CD4-positive, alpha-beta memory T cell (primary cell): ENCODE data around the gene OR8G5. TPM values are rescaled to one million over a fixed set of nuclear protein-coding genes. Genes with fewer than 3 reads are reported as not detected.
"Not testable (repeated sequence)": the region's sequence is repeated elsewhere in the genome, so short reads cannot be mapped to it uniquely, and the experiment has no call there.

ENCODE experiments used
- CTCF ChIA-PET: fragments of 350-600 bp; sonication (Branson Sonifier 250); formaldehyde crosslinking; loops from one replicate; lab custom pipeline; 2021; ENCODE audit warnings: inconsistent platforms; ENCODE audit not compliant: partially characterized antibody; lab: Charles Lee
- POLR2A ChIA-PET: fragments of 350-600 bp; sonication (Branson Sonifier 250); formaldehyde crosslinking; loops from one replicate; lab custom pipeline; 2021; ENCODE audit not compliant: partially characterized antibody; lab: Charles Lee
- DNase-seq, 5 donors: peaks; one replicate each; pipeline versions ENCODE4 v3.0.0 to v3.0.0-alpha.2; 2020 to 2022; ENCODE audit warnings: mixed read lengths in 1 of 5
- H3K27ac ChIP-seq: one replicate; pipeline ENCODE4 v1.7.0; 2013; ENCODE audit warnings: low read depth, low read length
- H3K27me3 ChIP-seq: 2 replicates; pipeline ENCODE4 v1.7.0; 2013; ENCODE audit warnings: mild to moderate bottlenecking, low read length, moderate library complexity; ENCODE audit not compliant: insufficient read depth
- H3K36me3 ChIP-seq: 2 replicates; pipeline ENCODE4 v1.7.0; 2013; ENCODE audit warnings: mild to moderate bottlenecking, low read length, moderate library complexity; ENCODE audit not compliant: insufficient read depth
- H3K4me1 ChIP-seq: 2 replicates; pipeline ENCODE4 v1.7.0; 2013; ENCODE audit warnings: mild to moderate bottlenecking, low read length, moderate library complexity; ENCODE audit not compliant: insufficient read depth
- H3K4me3 ChIP-seq, 2 donors: one replicate each; pipeline ENCODE4 v1.7.0; 2013; ENCODE audit warnings: low read length in 2 of 2, mild to moderate bottlenecking in 1 of 2
- H3K9me3 ChIP-seq, 2 donors: one replicate each; pipeline ENCODE4 v1.7.0; 2013; ENCODE audit warnings: low read length in 2 of 2, control low read depth in 1 of 2; ENCODE audit not compliant: control insufficient read depth in 1 of 2
- H3K27ac Mint-ChIP-seq, 7 donors: one replicate each; pipeline ENCODE4 v1.8.0; 2020 to 2021; ENCODE audit warnings: mixed read lengths in 7 of 7, mild to moderate bottlenecking in 6 of 7, inconsistent platforms in 3 of 7, moderate library complexity in 3 of 7
- H3K27me3 Mint-ChIP-seq, 2 donors: one replicate each; pipeline ENCODE4 v1.8.0; 2020 to 2021; ENCODE audit warnings: mixed read lengths in 2 of 2
- H3K36me3 Mint-ChIP-seq, 2 donors: one replicate each; pipeline ENCODE4 v1.8.0; 2020 to 2021; ENCODE audit warnings: mixed read lengths in 2 of 2, inconsistent platforms in 1 of 2, mild to moderate bottlenecking in 1 of 2
- H3K4me1 Mint-ChIP-seq, 4 donors: one replicate each; pipeline ENCODE4 v1.8.0; 2020 to 2021; ENCODE audit warnings: mixed read lengths in 4 of 4, mild to moderate bottlenecking in 1 of 4
- H3K4me3 Mint-ChIP-seq, 8 donors: one replicate each; pipeline ENCODE4 v1.8.0; 2020 to 2021; ENCODE audit warnings: mixed read lengths in 8 of 8, mild to moderate bottlenecking in 7 of 8, moderate library complexity in 6 of 8, inconsistent platforms in 3 of 8
- H3K9me3 Mint-ChIP-seq, 8 donors: one replicate each; pipeline ENCODE4 v1.8.0; 2020 to 2021; ENCODE audit warnings: mixed read lengths in 8 of 8, mild to moderate bottlenecking in 5 of 8, inconsistent platforms in 3 of 8, moderate library complexity in 1 of 8
- intact Hi-C: fragments of 100-400 bp; cut with micrococcal nuclease; formaldehyde crosslinking; loops from one replicate; pipeline ENCODE4 v1.15.1; 2023
- polyA plus RNA-seq, 2 donors: library from polyadenylated mRNA; unstranded; fragments of 300-500 nt; fragmentation: Illumina TruSeq; gene quantifications; one replicate each; pipeline ENCODE4 v1.2.3, GENCODE V29; 2021
- total RNA-seq, 2 experiments: library from RNA; stranded (reverse); gene quantifications; one replicate each; pipeline ENCODE4 v1.2.3, GENCODE V29; 2021

Gene OR8G5
- total and polyA plus RNA-seq, 4 experiments from 2014 or later = not detected

GRCh38 chr11:124222407-124222806 is 33.8 kb upstream of the OR8G5 start:
- Histone ChIP-seq H3K27ac (no peak overlapping the region), H3K36me3 (no peaks in the 10 kb centered on the region), H3K4me1 (no peaks in the 10 kb centered on the region), H3K9me3 (no peaks in the 10 kb centered on the region), H3K27me3 (no peaks in the 10 kb centered on the region), H3K4me3 (no peak overlapping the region)
- Mint-ChIP-seq H3K36me3 (no peaks in the 10 kb centered on the region), H3K27ac (no peak overlapping the region), H3K27me3 (peaks cover 6 to 10% of the 10 kb centered on the region in 2 donors), H3K4me3 (no peak overlapping the region), H3K4me1 (no peaks in the 10 kb centered on the region), H3K9me3 (peaks cover 0 to 4% (median 0%) of the 10 kb centered on the region in 8 donors)
- intact Hi-C loops = no loop called here
- POLR2A ChIA-PET = no interaction called here
- CTCF ChIA-PET = no interaction called here
- DNase-seq = no peak

GRCh38 chr11:124224618-124225423 is 31.4 kb upstream of the OR8G5 start:
- H3K4me1 ChIP-seq, H3K36me3 ChIP-seq, H3K9me3 ChIP-seq, intact Hi-C loops, H3K27ac ChIP-seq, H3K27me3 ChIP-seq, H3K27ac Mint-ChIP-seq, H3K4me1 Mint-ChIP-seq, POLR2A ChIA-PET, H3K27me3 Mint-ChIP-seq, H3K9me3 Mint-ChIP-seq, H3K4me3 ChIP-seq, CTCF ChIA-PET, H3K4me3 Mint-ChIP-seq, H3K36me3 Mint-ChIP-seq, DNase-seq: not testable (repeated sequence)

- H3K4me3 ChIP-seq = no peak overlapping the region
- H3K27ac ChIP-seq = no peak overlapping the region
- no peaks in the 10 kb centered on the region for H3K27me3 ChIP-seq
- no peaks in the 10 kb centered on the region for H3K4me1 Mint-ChIP-seq
- ChIA-PET POLR2A (no interaction called here), CTCF (no interaction called here)
- H3K9me3 Mint-ChIP-seq = peaks cover 0 to 4% (median 0%) of the 10 kb centered on the region in 8 donors
- H3K36me3 Mint-ChIP-seq = no peaks in the 10 kb centered on the region
- no peaks in the 10 kb centered on the region for H3K9me3 ChIP-seq
- no peak overlapping the region for H3K27ac Mint-ChIP-seq
- intact Hi-C loops = no loop called here
- peaks cover 6 to 9% of the 10 kb centered on the region in 2 donors for H3K27me3 Mint-ChIP-seq
- no peaks in the 10 kb centered on the region for H3K36me3 ChIP-seq
- no peak overlapping the region for H3K4me3 Mint-ChIP-seq
- DNase-seq = no peak
- no peaks in the 10 kb centered on the region for H3K4me1 ChIP-seq
Observed at GRCh38 chr11:124225471-124225870, 30.7 kb upstream of the OR8G5 start.

- Mint-ChIP-seq H3K36me3 (no peaks in the 10 kb centered on the region), H3K9me3 (peaks cover 0 to 2% (median 0%) of the 10 kb centered on the region in 8 donors), H3K4me3 (no peak overlapping the region), H3K4me1 (no peaks in the 10 kb centered on the region), H3K27me3 (no peaks in the 10 kb centered on the region), H3K27ac (no peak overlapping the region)
- no peak overlapping the region for H3K4me3 ChIP-seq
- intact Hi-C loops = no loop called here
- H3K36me3 ChIP-seq = no peaks in the 10 kb centered on the region
- CTCF ChIA-PET = no interaction called here
- no peak overlapping the region for H3K27ac ChIP-seq
- H3K27me3 ChIP-seq = no peaks in the 10 kb centered on the region
- POLR2A ChIA-PET = no interaction called here
- H3K9me3 ChIP-seq = no peaks in the 10 kb centered on the region
- no peak for DNase-seq
- H3K4me1 ChIP-seq = no peaks in the 10 kb centered on the region
Observed at GRCh38 chr11:124233376-124233775, 22.8 kb upstream of the OR8G5 start.

DNA sequence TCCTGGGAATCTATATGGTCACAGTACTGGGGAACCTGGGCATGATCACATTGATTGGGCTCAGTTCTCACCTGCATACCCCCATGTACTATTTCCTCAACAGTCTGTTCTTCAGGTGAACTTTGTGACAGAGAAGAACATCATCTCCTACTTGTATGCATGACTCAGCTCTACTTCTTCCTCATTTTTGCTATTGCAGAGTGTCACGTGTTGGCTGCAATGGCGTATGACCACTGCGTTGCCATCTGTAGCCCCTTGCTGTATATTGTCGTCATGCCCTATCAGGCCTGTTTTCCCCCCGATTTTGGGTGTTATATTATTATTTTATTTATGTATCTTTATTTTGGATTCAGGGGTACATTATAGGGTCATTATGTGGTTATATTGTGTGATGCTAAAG is 17.7 kb upstream of the OR8G5 start:
- H3K9me3 ChIP-seq = no peaks in the 10 kb centered on the region

GRCh38 chr11:124240621-124241397 is 15.4 kb upstream of the OR8G5 start, which contains the start of gene OR8G1:
Gene OR8G1, plus strand, starts transcription at chr11:124241095. Its CDS starts 8,581 bp downstream, at chr11:124249676.
- Histone ChIP-seq H3K4me3 (no peak within 1 kb of the TSS), H3K27me3 (no peaks in the 10 kb centered on the region), H3K9me3 (no peaks in the 10 kb centered on the region), H3K4me1 (no peaks in the 10 kb centered on the region), H3K36me3 (no peaks in the 10 kb centered on the region), H3K27ac (no peak within 1 kb of the TSS)
- Mint-ChIP-seq H3K27me3 (peaks cover 0 to 1% of the 10 kb centered on the region in 2 donors), H3K9me3 (peaks cover 0 to 5% (median under 1%) of the 10 kb centered on the region in 8 donors), H3K36me3 (no peaks in the 10 kb centered on the region), H3K27ac (no peak within 1 kb of the TSS), H3K4me1 (no peaks in the 10 kb centered on the region), H3K4me3 (no peak within 1 kb of the TSS)
- CTCF ChIA-PET = no interaction called here
- POLR2A ChIA-PET = no interaction called here
- no peak for DNase-seq
- intact Hi-C loops = no loop called here

More for the DNA sequence above, 17.7 kb upstream of the OR8G5 start:
- Histone ChIP-seq H3K4me3 (no peak overlapping the region), H3K27me3 (no peaks in the 10 kb centered on the region), H3K27ac (no peak overlapping the region), H3K4me1 (no peaks in the 10 kb centered on the region), H3K36me3 (no peaks in the 10 kb centered on the region)
- Mint-ChIP-seq H3K4me1 (no peaks in the 10 kb centered on the region), H3K27me3 (peaks cover 0 to 1% of the 10 kb centered on the region in 2 donors), H3K27ac (no peak overlapping the region), H3K4me3 (no peak overlapping the region), H3K9me3 (peaks cover 0 to 5% (median under 1%) of the 10 kb centered on the region in 8 donors), H3K36me3 (no peaks in the 10 kb centered on the region)
- DNase-seq = no peak
- POLR2A ChIA-PET = no interaction called here
- intact Hi-C loops = no loop called here
- CTCF ChIA-PET = no interaction called here

GRCh38 chr11:124249869-124250268 is 6.3 kb upstream of the OR8G5 start:
- H3K36me3 ChIP-seq, H3K4me3 ChIP-seq, H3K9me3 ChIP-seq, CTCF ChIA-PET, H3K27me3 ChIP-seq, DNase-seq, H3K27ac ChIP-seq, H3K4me1 ChIP-seq, H3K27me3 Mint-ChIP-seq, H3K27ac Mint-ChIP-seq, H3K36me3 Mint-ChIP-seq, H3K9me3 Mint-ChIP-seq, POLR2A ChIA-PET, H3K4me3 Mint-ChIP-seq, intact Hi-C loops, H3K4me1 Mint-ChIP-seq: not testable (repeated sequence)
